GM10266 (cell line): ENCODE results near the gene RP9.
"Not testable (repeated sequence)": the region's sequence is repeated elsewhere in the genome, so short reads cannot be mapped to it uniquely, and the experiment has no call there.

Experiments
- DNase-seq: peaks from one replicate; pipeline ENCODE4 v3.0.0; 2012; ENCODE audit errors: extremely low spot score
- CTCF ChIP-seq: IDR thresholded peaks from 2 replicates; pipeline ENCODE4 v1.5.1; 2012; ENCODE audit warnings: mild to moderate bottlenecking, low read depth; ENCODE audit not compliant: control insufficient read depth, insufficient read depth; ENCODE audit errors: missing control alignments

RP9 gene

GRCh38 chr7:33101906-33102305, 7.3 kb downstream of the RP9 start:
- no peak for TF ChIP-seq CTCF

GRCh38 chr7:33100770-33101169, 8.4 kb downstream of the RP9 start:
- TF ChIP-seq CTCF, result no peak
- DNase-seq, result no peak

More at GRCh38 chr7:33101906-33102305, 7.3 kb downstream of the RP9 start:
- no peak for DNase-seq

GRCh38 chr7:33099154-33099940, 9.9 kb downstream of the RP9 start:
- DNase-seq, result no peak
- no peak for TF ChIP-seq CTCF

- DNase-seq, result not testable (repeated sequence)
These were observed 14.4 kb downstream of the RP9 start for GRCh38 chr7:33094745-33095275.

- no peak for DNase-seq
These were observed 15.9 kb downstream of the RP9 start for GRCh38 chr7:33093266-33093665.

GRCh38 chr7:33091641-33092191, 17.5 kb downstream of the RP9 start:
- DNase-seq, result no peak
- no peak for TF ChIP-seq CTCF

More at GRCh38 chr7:33093266-33093665, 15.9 kb downstream of the RP9 start:
- TF ChIP-seq CTCF, result no peak

- TF ChIP-seq CTCF, result no peak
- no peak for DNase-seq
These were observed 18.1 kb downstream of the RP9 start for GRCh38 chr7:33091111-33091531.

- TF ChIP-seq CTCF, result no peak
These were observed 20.1 kb downstream of the RP9 start for GRCh38 chr7:33089142-33089541.

More at GRCh38 chr7:33089142-33089541, 20.1 kb downstream of the RP9 start:
- no peak for DNase-seq
